ENCODE results near the gene CPED1.

CPED1 gene

DNA sequence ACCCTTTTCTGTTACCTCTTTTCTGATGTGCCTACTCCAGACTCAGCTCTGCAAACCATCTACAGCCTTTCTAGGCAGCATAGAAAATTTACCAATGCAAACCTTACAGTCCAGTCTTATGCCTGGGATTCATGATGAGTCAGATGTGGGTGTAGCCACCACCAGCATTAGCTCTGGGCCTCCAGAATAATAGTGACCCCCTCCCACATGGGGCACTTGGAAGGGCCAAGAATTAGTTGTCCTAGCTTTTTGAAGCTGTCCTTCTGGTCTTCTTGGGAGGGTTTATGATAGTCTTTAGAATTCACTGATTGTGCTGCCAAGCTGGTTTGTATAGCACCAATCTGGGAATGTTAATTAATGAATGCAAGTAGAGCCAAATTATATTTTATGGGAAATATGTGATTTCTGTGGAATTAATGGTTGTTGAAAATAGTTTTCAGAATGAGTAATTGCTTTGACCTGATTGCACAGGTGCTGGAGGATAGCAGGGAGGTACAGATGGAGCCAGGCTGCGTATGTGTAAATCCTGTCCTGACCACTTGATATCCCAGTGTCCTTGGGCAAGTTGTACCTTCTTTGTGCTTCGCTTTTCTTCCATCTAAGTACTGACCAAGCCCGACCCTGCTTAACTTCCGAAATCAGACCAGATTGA lies 94.8 kb downstream of the CPED1 start:
- Histone ChIP-seq H3K4me1 (ENCODE audit: control insufficient read depth, insufficient read depth, low read length, poor library complexity, severe bottlenecking) (no peaks in the 10 kb centered on the region), H3K4me3 (ENCODE audit: insufficient read depth, low read depth, low read length, poor library complexity, severe bottlenecking) (no peak overlapping the region)
- no peak for DNase-seq

DNA sequence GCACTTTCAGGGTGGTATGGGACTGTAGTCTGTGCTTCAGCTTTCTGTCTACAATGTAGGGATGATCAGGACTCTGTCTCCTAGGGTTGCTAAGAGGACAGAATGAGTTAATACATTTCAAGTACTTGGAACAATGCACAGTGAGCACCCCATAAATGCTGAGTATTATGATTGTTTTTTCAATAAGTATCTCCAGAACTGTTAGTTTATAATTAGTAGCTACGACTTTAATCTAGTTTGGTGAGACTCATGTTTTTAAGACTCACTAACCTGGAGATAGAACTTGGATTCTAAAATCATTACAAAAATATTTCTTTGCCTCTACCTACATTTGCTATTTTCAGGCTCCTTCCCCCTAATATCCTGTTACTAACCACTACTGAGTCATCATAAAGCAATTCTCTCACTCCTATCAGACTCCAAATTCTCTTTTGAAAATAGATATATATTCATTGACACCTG lies 95.3 kb downstream of the CPED1 start:
- H3K27me3 ChIP-seq (replicated peaks; ENCODE audit: control insufficient read depth, insufficient read depth, low read length, poor library complexity, severe bottlenecking), result no peaks in the 10 kb centered on the region
- H3K9me3 ChIP-seq (ENCODE audit: control insufficient read depth, low read length), result no peaks in the 10 kb centered on the region
- no peak for DNase-seq
- no peaks in the 10 kb centered on the region for H3K36me3 ChIP-seq (ENCODE audit: control insufficient read depth, insufficient read depth, low read length)
- no peaks in the 10 kb centered on the region for H3K4me1 ChIP-seq (ENCODE audit: control insufficient read depth, insufficient read depth, low read length, poor library complexity, severe bottlenecking)
- no peak overlapping the region for H3K4me3 ChIP-seq (ENCODE audit: insufficient read depth, low read depth, low read length, poor library complexity, severe bottlenecking)
- no peak overlapping the region for H3K27ac ChIP-seq (ENCODE audit: insufficient read depth, low read length, poor library complexity, severe bottlenecking)

More for the DNA sequence above, 94.8 kb downstream of the CPED1 start:
- no peaks in the 10 kb centered on the region for H3K9me3 ChIP-seq (ENCODE audit: control insufficient read depth, low read length)
- H3K27ac ChIP-seq (ENCODE audit: insufficient read depth, low read length, poor library complexity, severe bottlenecking), result no peak overlapping the region
- no peaks in the 10 kb centered on the region for H3K36me3 ChIP-seq (ENCODE audit: control insufficient read depth, insufficient read depth, low read length)
- H3K27me3 ChIP-seq (replicated peaks; ENCODE audit: control insufficient read depth, insufficient read depth, low read length, poor library complexity, severe bottlenecking), result peaks cover 3% of the 10 kb centered on the region

GRCh38 chr7:121084256-121084655 lies 95.7 kb downstream of the CPED1 start:
- Histone ChIP-seq H3K27ac (ENCODE audit: insufficient read depth, low read length, poor library complexity, severe bottlenecking) (no peak overlapping the region), H3K4me1 (ENCODE audit: control insufficient read depth, insufficient read depth, low read length, poor library complexity, severe bottlenecking) (no peaks in the 10 kb centered on the region), H3K27me3 (replicated peaks; ENCODE audit: control insufficient read depth, insufficient read depth, low read length, poor library complexity, severe bottlenecking) (no peaks in the 10 kb centered on the region), H3K9me3 (ENCODE audit: control insufficient read depth, low read length) (no peaks in the 10 kb centered on the region), H3K36me3 (ENCODE audit: control insufficient read depth, insufficient read depth, low read length) (no peaks in the 10 kb centered on the region), H3K4me3 (ENCODE audit: insufficient read depth, low read depth, low read length, poor library complexity, severe bottlenecking) (no peak overlapping the region)
- DNase-seq, result no peak

DNA sequence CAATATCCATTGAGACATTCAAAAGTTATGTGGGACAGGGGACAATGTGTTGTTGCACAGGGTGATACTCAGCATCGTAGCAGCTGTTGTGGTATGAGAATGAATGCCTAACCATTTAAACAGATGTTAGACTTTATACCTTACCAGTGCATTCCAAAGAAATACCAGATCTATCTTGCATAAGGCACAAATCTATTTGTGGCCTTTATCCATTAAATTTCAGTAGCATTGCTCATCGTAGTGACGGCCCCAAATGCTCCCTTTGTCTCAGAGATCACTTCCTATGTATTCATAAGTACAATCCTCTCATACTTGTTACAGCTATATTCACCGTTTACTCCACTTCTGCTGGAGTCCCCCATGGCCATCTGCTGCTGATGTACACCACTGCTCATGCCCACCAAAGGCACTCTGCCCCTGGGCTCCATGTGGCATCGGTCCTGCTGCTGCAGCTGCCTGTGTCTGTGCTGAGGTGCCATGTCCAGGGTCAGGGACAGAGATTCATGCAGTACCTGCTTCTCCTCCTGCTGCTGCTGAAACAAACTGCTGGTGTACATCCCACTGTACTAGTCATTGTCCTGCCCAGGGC lies 96.3 kb downstream of the CPED1 start:
- no peaks in the 10 kb centered on the region for H3K4me1 ChIP-seq (ENCODE audit: control insufficient read depth, insufficient read depth, low read length, poor library complexity, severe bottlenecking)
- no peaks in the 10 kb centered on the region for H3K9me3 ChIP-seq (ENCODE audit: control insufficient read depth, low read length)
- no peaks in the 10 kb centered on the region for H3K36me3 ChIP-seq (ENCODE audit: control insufficient read depth, insufficient read depth, low read length)
- H3K27ac ChIP-seq (ENCODE audit: insufficient read depth, low read length, poor library complexity, severe bottlenecking), result no peak overlapping the region
- DNase-seq, result no peak
- no peaks in the 10 kb centered on the region for H3K27me3 ChIP-seq (replicated peaks; ENCODE audit: control insufficient read depth, insufficient read depth, low read length, poor library complexity, severe bottlenecking)
- no peak overlapping the region for H3K4me3 ChIP-seq (ENCODE audit: insufficient read depth, low read depth, low read length, poor library complexity, severe bottlenecking)

- no peak for DNase-seq
- H3K4me3 ChIP-seq (ENCODE audit: insufficient read depth, low read depth, low read length, poor library complexity, severe bottlenecking), result no peak overlapping the region
- no peaks in the 10 kb centered on the region for H3K27me3 ChIP-seq (replicated peaks; ENCODE audit: control insufficient read depth, insufficient read depth, low read length, poor library complexity, severe bottlenecking)
- H3K9me3 ChIP-seq (ENCODE audit: control insufficient read depth, low read length), result no peaks in the 10 kb centered on the region
- no peaks in the 10 kb centered on the region for H3K4me1 ChIP-seq (ENCODE audit: control insufficient read depth, insufficient read depth, low read length, poor library complexity, severe bottlenecking)
- no peaks in the 10 kb centered on the region for H3K36me3 ChIP-seq (ENCODE audit: control insufficient read depth, insufficient read depth, low read length)
- no peak overlapping the region for H3K27ac ChIP-seq (ENCODE audit: insufficient read depth, low read length, poor library complexity, severe bottlenecking)
Measured at GRCh38 chr7:121085922-121086321, 97.4 kb downstream of the CPED1 start.

DNA sequence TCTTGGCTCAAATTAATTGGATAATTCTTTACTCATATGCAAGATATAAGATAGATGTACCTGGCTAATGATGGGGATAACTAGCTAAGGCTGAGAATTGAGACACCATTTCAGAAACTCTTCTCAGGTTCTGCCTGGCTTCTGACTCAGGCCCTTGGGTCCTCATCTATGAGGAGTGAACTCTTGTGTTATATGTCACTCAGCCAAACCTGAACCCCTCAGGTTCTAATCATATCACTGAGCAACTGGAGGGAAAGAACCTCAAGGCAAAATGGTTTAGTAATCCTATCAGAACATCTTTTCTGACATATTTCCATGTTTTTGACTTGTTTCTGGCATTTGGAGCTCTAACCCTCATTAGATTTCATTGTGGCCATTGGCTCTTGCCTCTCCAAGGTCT lies 100.4 kb downstream of the CPED1 start:
- H3K4me1 ChIP-seq (ENCODE audit: control insufficient read depth, insufficient read depth, low read length, poor library complexity, severe bottlenecking), result no peaks in the 10 kb centered on the region
- no peaks in the 10 kb centered on the region for H3K9me3 ChIP-seq (ENCODE audit: control insufficient read depth, low read length)
- no peak for DNase-seq
- H3K4me3 ChIP-seq (ENCODE audit: insufficient read depth, low read depth, low read length, poor library complexity, severe bottlenecking), result no peak overlapping the region
- no peaks in the 10 kb centered on the region for H3K27me3 ChIP-seq (replicated peaks; ENCODE audit: control insufficient read depth, insufficient read depth, low read length, poor library complexity, severe bottlenecking)
- no peaks in the 10 kb centered on the region for H3K36me3 ChIP-seq (ENCODE audit: control insufficient read depth, insufficient read depth, low read length)
- no peak overlapping the region for H3K27ac ChIP-seq (ENCODE audit: insufficient read depth, low read length, poor library complexity, severe bottlenecking)

DNA sequence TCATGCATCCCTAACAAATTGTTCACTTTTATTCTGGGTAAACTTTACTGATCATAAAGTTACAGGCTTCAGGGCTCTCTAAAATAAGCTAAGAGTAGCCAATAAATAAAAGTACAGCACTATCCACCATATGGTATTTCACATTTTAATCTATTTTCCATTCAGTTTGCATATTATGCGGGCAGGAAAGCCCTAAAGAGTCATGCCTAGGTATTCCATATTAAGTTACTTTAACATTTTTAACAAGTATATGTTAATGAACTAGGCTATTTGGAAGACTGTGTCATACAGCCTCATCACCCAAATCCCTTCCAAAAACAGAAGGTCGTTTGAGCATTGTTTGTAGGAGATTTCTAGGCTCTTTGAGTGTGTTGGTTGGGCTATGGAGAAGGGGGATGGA lies 106.3 kb downstream of the CPED1 start:
- no peak overlapping the region for H3K4me3 ChIP-seq (ENCODE audit: insufficient read depth, low read depth, low read length, poor library complexity, severe bottlenecking)
- H3K27ac ChIP-seq (ENCODE audit: insufficient read depth, low read length, poor library complexity, severe bottlenecking), result no peak overlapping the region
- no peaks in the 10 kb centered on the region for H3K27me3 ChIP-seq (replicated peaks; ENCODE audit: control insufficient read depth, insufficient read depth, low read length, poor library complexity, severe bottlenecking)
- no peaks in the 10 kb centered on the region for H3K9me3 ChIP-seq (ENCODE audit: control insufficient read depth, low read length)
- DNase-seq, result no peak
- no peaks in the 10 kb centered on the region for H3K4me1 ChIP-seq (ENCODE audit: control insufficient read depth, insufficient read depth, low read length, poor library complexity, severe bottlenecking)
- H3K36me3 ChIP-seq (ENCODE audit: control insufficient read depth, insufficient read depth, low read length), result no peaks in the 10 kb centered on the region

DNA sequence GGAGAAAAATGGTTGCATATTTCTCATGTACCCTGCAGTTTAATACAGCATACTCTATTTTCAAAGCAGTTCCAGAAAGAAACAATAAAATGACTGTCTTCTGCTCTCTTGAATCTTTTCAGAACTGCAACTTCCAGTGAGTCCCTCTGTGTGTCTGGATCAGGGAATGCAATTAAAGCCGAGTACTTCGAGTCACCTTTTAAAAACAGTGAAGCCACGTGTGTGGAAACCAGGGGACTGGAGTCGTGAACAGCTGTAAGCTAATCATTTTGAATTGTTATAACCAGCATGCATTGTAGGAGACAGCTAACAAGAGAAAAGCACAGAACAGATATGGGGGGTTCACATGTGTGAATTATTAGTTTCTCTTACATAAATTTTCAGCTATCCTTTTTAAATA lies 109.1 kb downstream of the CPED1 start:
- H3K9me3 ChIP-seq (ENCODE audit: control insufficient read depth, low read length), result no peaks in the 10 kb centered on the region
- no peaks in the 10 kb centered on the region for H3K27me3 ChIP-seq (replicated peaks; ENCODE audit: control insufficient read depth, insufficient read depth, low read length, poor library complexity, severe bottlenecking)
- DNase-seq, result no peak
- no peaks in the 10 kb centered on the region for H3K4me1 ChIP-seq (ENCODE audit: control insufficient read depth, insufficient read depth, low read length, poor library complexity, severe bottlenecking)
- H3K4me3 ChIP-seq (ENCODE audit: insufficient read depth, low read depth, low read length, poor library complexity, severe bottlenecking), result no peak overlapping the region
- no peak overlapping the region for H3K27ac ChIP-seq (ENCODE audit: insufficient read depth, low read length, poor library complexity, severe bottlenecking)
- H3K36me3 ChIP-seq (ENCODE audit: control insufficient read depth, insufficient read depth, low read length), result no peaks in the 10 kb centered on the region

- DNase-seq, result no peak
- no peaks in the 10 kb centered on the region for H3K9me3 ChIP-seq (ENCODE audit: control insufficient read depth, low read length)
- H3K27ac ChIP-seq (ENCODE audit: insufficient read depth, low read length, poor library complexity, severe bottlenecking), result no peak overlapping the region
- no peak overlapping the region for H3K4me3 ChIP-seq (ENCODE audit: insufficient read depth, low read depth, low read length, poor library complexity, severe bottlenecking)
- H3K4me1 ChIP-seq (ENCODE audit: control insufficient read depth, insufficient read depth, low read length, poor library complexity, severe bottlenecking), result no peaks in the 10 kb centered on the region
- no peaks in the 10 kb centered on the region for H3K36me3 ChIP-seq (ENCODE audit: control insufficient read depth, insufficient read depth, low read length)
- H3K27me3 ChIP-seq (replicated peaks; ENCODE audit: control insufficient read depth, insufficient read depth, low read length, poor library complexity, severe bottlenecking), result no peaks in the 10 kb centered on the region
Measured at GRCh38 chr7:121099572-121099971, 111.1 kb downstream of the CPED1 start.

GRCh38 chr7:121101083-121101482 lies 112.6 kb downstream of the CPED1 start:
- Histone ChIP-seq H3K4me3 (ENCODE audit: insufficient read depth, low read depth, low read length, poor library complexity, severe bottlenecking) (no peak overlapping the region), H3K4me1 (ENCODE audit: control insufficient read depth, insufficient read depth, low read length, poor library complexity, severe bottlenecking) (no peaks in the 10 kb centered on the region)
- no peak for DNase-seq

More at GRCh38 chr7:121101083-121101482, 112.6 kb downstream of the CPED1 start:
- H3K9me3 ChIP-seq (ENCODE audit: control insufficient read depth, low read length), result no peaks in the 10 kb centered on the region
- H3K36me3 ChIP-seq (ENCODE audit: control insufficient read depth, insufficient read depth, low read length), result no peaks in the 10 kb centered on the region
- no peak overlapping the region for H3K27ac ChIP-seq (ENCODE audit: insufficient read depth, low read length, poor library complexity, severe bottlenecking)
- no peaks in the 10 kb centered on the region for H3K27me3 ChIP-seq (replicated peaks; ENCODE audit: control insufficient read depth, insufficient read depth, low read length, poor library complexity, severe bottlenecking)
